Astrocyte of the spinal cord (primary cell): ENCODE measurements around the gene SND1.
A peak's percentile ranks its signal among the peaks of the same experiment; 100 is the strongest.

Experiments
- DNase-seq: peaks from one replicate; pipeline ENCODE4 v3.0.0; 2011; ENCODE audit warnings: low read depth, low spot score
- H3K4me3 ChIP-seq: 2 replicates; pipeline ENCODE4 v1.5.1; 2011; ENCODE audit warnings: low read depth, mild to moderate bottlenecking, low read length, moderate library complexity
- CTCF ChIP-seq: IDR thresholded peaks from 2 replicates; pipeline ENCODE4 v1.5.1; 2012; ENCODE audit warnings: low read depth, mild to moderate bottlenecking, low read length, inconsistent platforms
- in situ Hi-C: cut with HindIII; loops from 2 replicates; pipeline ENCODE4 v1.10.0; 2017; ENCODE audit warnings: low sequenced_read_pairs

SND1 gene

GRCh38 chr7:127920787-127921438 lies 268.9 kb downstream of the SND1 start:
- no peak for TF ChIP-seq CTCF
- DNase-seq: peak; percentile 53
- in situ Hi-C loops: no loop called here
- no peak overlapping the region for H3K4me3 ChIP-seq

- in situ Hi-C loops: no loop called here
- DNase-seq: no peak
- no peak for TF ChIP-seq CTCF
These were observed 270.7 kb downstream of the SND1 start for GRCh38 chr7:127922656-127923055.

GRCh38 chr7:127924874-127925273 lies 272.9 kb downstream of the SND1 start:
- TF ChIP-seq CTCF: no peak
- no peak overlapping the region for H3K4me3 ChIP-seq
- in situ Hi-C loops: no loop called here
- DNase-seq: no peak

More at GRCh38 chr7:127922656-127923055, 270.7 kb downstream of the SND1 start:
- H3K4me3 ChIP-seq: no peak overlapping the region

- H3K4me3 ChIP-seq: no peak overlapping the region
- DNase-seq: no peak
- TF ChIP-seq CTCF: no peak
- in situ Hi-C loops: no loop called here
These were observed 275.3 kb downstream of the SND1 start for GRCh38 chr7:127927348-127927696.

GRCh38 chr7:127928222-127928621 lies 276.2 kb downstream of the SND1 start:
- no peak for TF ChIP-seq CTCF
- in situ Hi-C loops: no loop called here
- no peak overlapping the region for H3K4me3 ChIP-seq
- no peak for DNase-seq

- TF ChIP-seq CTCF: no peak
- no peak overlapping the region for H3K4me3 ChIP-seq
- in situ Hi-C loops: no loop called here
- DNase-seq: no peak
These were observed 276.9 kb downstream of the SND1 start for GRCh38 chr7:127928852-127929251.
